H1 (cell line): ENCODE results near the gene SLC20A1. TPM values are rescaled to one million over a fixed set of nuclear protein-coding genes. Genes with fewer than 3 reads are reported as not detected.

Source experiments
- ATF2 ChIP-seq: IDR thresholded peaks from 2 replicates; pipeline ENCODE4 v1.6.1; 2012; ENCODE audit warnings: low read length, inconsistent platforms
- POLR2AphosphoS5 ChIP-seq: IDR thresholded peaks from 2 replicates; pipeline ENCODE4 v1.6.1; 2011; ENCODE audit warnings: low read depth, low read length
- RFX5 ChIP-seq: IDR thresholded peaks from 2 replicates; pipeline ENCODE4 v1.6.1; 2011; ENCODE audit warnings: low read depth, low read length, improper control_type of control experiment, borderline replicate concordance
- polyA plus RNA-seq, 7 experiments: library from polyadenylated mRNA; depleted of rRNA in 3 of 7; stranded (reverse) in 5 of 7; unstranded in 2 of 7; fragments of >200 nt in 5 of 7; fragments of 200-250 nt in 2 of 7; gene quantifications; 1 replicate in 5 of 7; 2 replicates in 1 of 7; 4 replicates in 1 of 7; pipeline versions ENCODE4 v1.2.1 to v1.2.3, GENCODE V29; 2011 to 2013; ENCODE audit warnings: missing spikeins in 2 of 7, mixed read lengths in 2 of 7
- total RNA-seq: library from RNA; stranded (reverse); fragmentation: NEBNext Ultra II Directional; extraction: Animal tissue kit (Norgen Biotek cat#: 25700); gene quantifications from 2 replicates; pipeline ENCODE4 v1.2.1, GENCODE V29; 2021

Gene SLC20A1
- total and polyA plus RNA-seq, 2 of the 8 experiments (the other 6 are each of a cell fraction or from before 2014, with no cell fraction given): 42.6 to 105 TPM

- TF ChIP-seq POLR2AphosphoS5 (no peak), ATF2 (no peak), RFX5 (no peak)
Measured at GRCh38 chr2:112614201-112614840, 31.4 kb upstream of the SLC20A1 start (continued).
